C4-2B (cell line): ENCODE measurements around the gene ANTXR2.

Experiments
- H3K27ac ChIP-seq: fragments of 450-650 bp; 2 replicates; pipeline ENCODE4 v1.5.1; 2017
- ZFX ChIP-seq: fragments of 450-650 bp; IDR thresholded peaks from 2 replicates; pipeline ENCODE4 v1.6.1; 2017
- TF ChIP-seq, protein P1 (sequence below): fragments of 450-650 bp; conservative IDR thresholded peaks from 2 replicates; pipeline ENCODE4 v1.5.1; 2017; ENCODE audit warnings: mild to moderate bottlenecking

The ANTXR2 gene

DNA sequence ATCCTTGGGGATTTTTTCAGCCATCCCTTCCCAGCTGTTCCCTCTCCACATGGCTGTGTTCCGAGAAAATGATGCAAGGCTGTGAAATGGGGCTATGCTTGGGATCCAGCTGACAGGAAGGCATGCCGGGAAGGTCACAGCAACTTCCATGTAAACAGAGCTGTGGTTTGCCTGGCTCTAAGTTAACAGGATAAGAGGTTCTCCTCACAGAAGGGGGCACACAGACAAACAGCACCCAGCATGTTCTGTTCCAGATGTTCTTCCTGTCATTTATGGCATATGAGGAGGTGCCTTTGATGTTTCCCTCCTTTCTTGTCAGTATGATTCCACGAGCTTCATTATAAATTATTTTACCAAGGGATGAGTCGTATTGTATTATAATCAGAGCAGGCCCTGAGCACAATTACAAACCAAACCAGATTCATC is 220.7 kb downstream of the ANTXR2 start:
- H3K27ac ChIP-seq, result no peak overlapping the region
- TF ChIP-seq ZFX, result no peak
- TF ChIP-seq, protein P1, sequence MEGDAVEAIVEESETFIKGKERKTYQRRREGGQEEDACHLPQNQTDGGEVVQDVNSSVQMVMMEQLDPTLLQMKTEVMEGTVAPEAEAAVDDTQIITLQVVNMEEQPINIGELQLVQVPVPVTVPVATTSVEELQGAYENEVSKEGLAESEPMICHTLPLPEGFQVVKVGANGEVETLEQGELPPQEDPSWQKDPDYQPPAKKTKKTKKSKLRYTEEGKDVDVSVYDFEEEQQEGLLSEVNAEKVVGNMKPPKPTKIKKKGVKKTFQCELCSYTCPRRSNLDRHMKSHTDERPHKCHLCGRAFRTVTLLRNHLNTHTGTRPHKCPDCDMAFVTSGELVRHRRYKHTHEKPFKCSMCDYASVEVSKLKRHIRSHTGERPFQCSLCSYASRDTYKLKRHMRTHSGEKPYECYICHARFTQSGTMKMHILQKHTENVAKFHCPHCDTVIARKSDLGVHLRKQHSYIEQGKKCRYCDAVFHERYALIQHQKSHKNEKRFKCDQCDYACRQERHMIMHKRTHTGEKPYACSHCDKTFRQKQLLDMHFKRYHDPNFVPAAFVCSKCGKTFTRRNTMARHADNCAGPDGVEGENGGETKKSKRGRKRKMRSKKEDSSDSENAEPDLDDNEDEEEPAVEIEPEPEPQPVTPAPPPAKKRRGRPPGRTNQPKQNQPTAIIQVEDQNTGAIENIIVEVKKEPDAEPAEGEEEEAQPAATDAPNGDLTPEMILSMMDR, result no peak

DNA sequence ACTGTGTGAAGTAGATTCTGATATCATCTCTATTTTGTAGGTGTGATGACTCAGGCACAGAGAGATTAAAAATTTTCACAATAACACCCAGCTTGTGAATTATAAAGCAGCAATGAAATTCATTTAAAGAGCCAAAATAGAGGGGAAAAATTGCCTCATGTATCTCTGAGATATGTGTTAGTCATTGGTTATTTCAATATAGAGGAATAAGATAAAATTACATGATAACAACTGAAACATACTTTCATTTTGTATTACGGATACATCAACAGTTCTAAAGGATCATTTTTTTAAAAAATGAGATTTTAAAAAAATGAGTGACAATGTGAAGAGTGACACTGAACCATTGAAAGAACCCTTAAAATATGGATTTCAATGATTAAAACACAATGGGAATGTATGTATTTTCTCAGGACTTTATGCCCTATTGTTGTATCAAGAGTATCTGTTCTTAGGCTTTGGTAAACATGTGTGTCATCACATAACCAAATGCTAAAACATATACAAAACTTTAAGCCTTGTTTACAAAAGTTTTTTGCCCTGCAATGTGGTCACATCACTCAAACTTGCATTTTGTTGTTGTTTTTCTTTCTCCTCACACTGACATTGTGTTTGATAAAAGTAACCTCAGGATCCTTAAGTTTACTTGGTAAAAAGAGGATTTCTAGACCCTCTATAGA is 221.3 kb downstream of the ANTXR2 start:
- no peak overlapping the region for H3K27ac ChIP-seq
- TF ChIP-seq, protein P1, result no peak
- TF ChIP-seq ZFX, result no peak
